Right cardiac atrium (tissue), 5 donors: ENCODE results near the gene BFSP1. TPM values are rescaled to one million over a fixed set of nuclear protein-coding genes. Genes with fewer than 3 reads are reported as not detected.

Experiments used
- polyA plus RNA-seq: library from polyadenylated mRNA; stranded (reverse); fragments of 200-250 nt; gene quantifications from one replicate; pipeline ENCODE4 v1.2.3, GENCODE V29; 2013
- total RNA-seq, 4 donors: library from RNA; stranded (reverse); fragmentation: NEBNext Ultra II Directional; extraction: Animal tissue kit (Norgen Biotek cat#: 25700); gene quantifications; one replicate each; pipeline ENCODE4 v1.2.1, GENCODE V29; 2021
- donor health status: healthy with polysubstance abuse.
- donor health status: DM: no; HTN: yes; CAD: no.
- donor health status: DM: no; HTN: no; CAD: no.
- donor health status: DM: no; HTN: yes; CAD: no; lungs with severe emphysema.
- donor health status: DM: yes; HTN: yes; CAD: no.

BFSP1 gene
- total and polyA plus RNA-seq, 5 donors, result 0.59 to 1.8 (median 0.65) TPM

Other genes starting within 250 kb of the BFSP1 start
- gene DSTN, start 38.7 kb upstream of the BFSP1 start, total RNA-seq, result 100 to 1,000 TPM; 720 to 770 (median 741) TPM
- 929 TPM for gene DSTN, start 38.7 kb upstream of the BFSP1 start, polyA plus RNA-seq
- 100 to 1,000 TPM in 1 of 4 donors, 10 to 100 TPM in 3; 49.8 to 120 (median 57.1) TPM for gene RRBP1, start 150.9 kb upstream of the BFSP1 start, total RNA-seq
- 38.2 TPM for gene RRBP1, start 150.9 kb upstream of the BFSP1 start, polyA plus RNA-seq
- not detected for gene BANF2, start 168.6 kb upstream of the BFSP1 start, total RNA-seq
- not detected for gene BANF2, start 168.6 kb upstream of the BFSP1 start, polyA plus RNA-seq